HCT116 (cell line): ENCODE data around the gene VPS26A. TPM values are rescaled to one million over a fixed set of nuclear protein-coding genes. Genes with fewer than 3 reads are reported as not detected.

Source experiments
- ATAC-seq: fragments of 200-7000 bp; cut with Tn5 transposase; 2 replicates; pipeline ENCODE4 v1.9.1; 2020; ENCODE audit warnings: mild to moderate bottlenecking, moderate library complexity
- BruUV-seq: library from RNA; stranded (reverse); fragments of 400-500 nt; replicated peaks from 2 replicates; lab custom pipeline; 2021; lab: Mats Ljungman, UMichigan
- CTCF ChIA-PET: fragments of 300-600 bp; sonication (Branson Sonifier 250); formaldehyde crosslinking; loops from one replicate; lab custom pipeline; 2021; ENCODE audit warnings: antibody characterized with exemption; lab: Charles Lee
- POLR2A ChIA-PET: fragments of 300-600, 350-600 bp; sonication (Branson Sonifier 250); formaldehyde crosslinking; loops from one replicate; lab custom pipeline; 2021; ENCODE audit warnings: antibody characterized with exemption; lab: Charles Lee
- RAD21 ChIA-PET, 2 experiments: fragments of 300-600 bp; sonication (Branson Sonifier 250); formaldehyde crosslinking; loops; one replicate each; lab custom pipeline; 2023; ENCODE audit warnings: low total read pairs in 2 of 2; ENCODE audit not compliant: uncharacterized antibody in 2 of 2, unreplicated experiment in 2 of 2, low non-redundant PET in 1 of 2; lab: Charles Lee
- DNase-seq: peaks from one replicate; pipeline ENCODE4 v3.0.0-alpha.2; 2010; ENCODE audit warnings: low read depth, low spot score
- H2AFZ ChIP-seq: fragments of 200-600 bp; shearing (Covaris generic), sonication (generic); 2 replicates; pipeline ENCODE4 v1.6.1; 2017; ENCODE audit warnings: low read depth, mixed run types, mixed read lengths, antibody characterized with exemption, low read length; ENCODE audit not compliant: poor library complexity, severe bottlenecking
- H3K27ac ChIP-seq: 2 replicates; pipeline ENCODE4 v1.5.1; 2012; ENCODE audit warnings: low read depth, low read length
- H3K27me3 ChIP-seq: fragments of 200-600 bp; sonication (generic); 2 replicates; pipeline ENCODE4 v1.6.1; 2016; ENCODE audit warnings: mixed run types, low read length, mixed read lengths; ENCODE audit not compliant: insufficient read depth
- H3K36me3 ChIP-seq, 2 experiments: fragments of 200-500 bp in 1 of 2; fragments of 200-600 bp in 1 of 2; sonication (Bioruptor generic) in 1 of 2; sonication (generic) in 1 of 2; 2 replicates each; pipeline versions ENCODE4 v1.5.1 to v1.6.1; 2014 to 2016; ENCODE audit warnings: low read length in 2 of 2, inconsistent platforms in 1 of 2, mixed read lengths in 1 of 2, mixed run types in 1 of 2; ENCODE audit not compliant: insufficient read depth in 2 of 2, control insufficient read depth in 1 of 2
- H3K4me1 ChIP-seq, 2 experiments: fragments of 200-600 bp in 1 of 2; sonication (generic) in 1 of 2; 2 replicates each; pipeline versions ENCODE4 v1.5.1 to v1.6.1; 2012 to 2017; ENCODE audit warnings: low read length in 2 of 2, inconsistent platforms in 1 of 2, mild to moderate bottlenecking in 1 of 2, mixed read lengths in 1 of 2, mixed run types in 1 of 2, moderate library complexity in 1 of 2; ENCODE audit not compliant: insufficient read depth in 2 of 2, control insufficient read depth in 1 of 2
- H3K4me2 ChIP-seq: fragments of 200-600 bp; sonication (generic); 2 replicates; pipeline ENCODE4 v1.6.1; 2017; ENCODE audit warnings: mixed run types, low read length, mixed read lengths
- H3K4me3 ChIP-seq, 2 experiments: fragments of 200-600 bp in 1 of 2; sonication (generic) in 1 of 2; replicated peaks in 1 of 2; 2 replicates each; pipeline ENCODE4 v1.5.1; 2011 to 2016; ENCODE audit warnings: low read length in 2 of 2, control low read depth in 1 of 2, low read depth in 1 of 2, mild to moderate bottlenecking in 1 of 2, mixed read lengths in 1 of 2, mixed run types in 1 of 2
- H3K79me2 ChIP-seq: fragments of 200-600 bp; sonication (generic); 2 replicates; pipeline ENCODE4 v1.6.1; 2017; ENCODE audit warnings: mild to moderate bottlenecking, mixed run types, low read length, moderate library complexity, mixed read lengths; ENCODE audit not compliant: insufficient read depth
- H3K9ac ChIP-seq: fragments of 200-600 bp; sonication (generic); 2 replicates; pipeline ENCODE4 v1.6.1; 2016; ENCODE audit warnings: low read length, mixed read lengths
- H3K9me2 ChIP-seq: fragments of 200-600 bp; sonication (generic), shearing (Covaris generic); 2 replicates; pipeline ENCODE4 v1.6.1; 2017; ENCODE audit warnings: mixed run types, mild to moderate bottlenecking, moderate library complexity; ENCODE audit not compliant: insufficient read depth
- H3K9me3 ChIP-seq, 2 experiments: fragments of 200-500 bp in 1 of 2; fragments of 200-600 bp in 1 of 2; sonication (Bioruptor generic) in 1 of 2; sonication (generic) in 1 of 2; 2 replicates each; pipeline ENCODE4 v1.6.1; 2014 to 2017; ENCODE audit warnings: low read length in 2 of 2, mixed read lengths in 2 of 2, inconsistent platforms in 1 of 2, low read depth in 1 of 2, mild to moderate bottlenecking in 1 of 2, mixed run types in 1 of 2, moderate library complexity in 1 of 2; ENCODE audit not compliant: control insufficient read depth in 1 of 2, insufficient read depth in 1 of 2
- H4K20me1 ChIP-seq: fragments of 200-600 bp; sonication (generic), shearing (Covaris generic); 2 replicates; pipeline ENCODE4 v1.6.1; 2017; ENCODE audit warnings: mixed run types, mild to moderate bottlenecking, moderate library complexity; ENCODE audit not compliant: insufficient read depth
- ATF3 ChIP-seq: IDR thresholded peaks from 2 replicates; pipeline ENCODE4 v1.6.1; 2012
- CBX3 ChIP-seq: IDR thresholded peaks from 2 replicates; pipeline ENCODE4 v1.6.1; 2012; ENCODE audit warnings: low read depth
- CEBPB ChIP-seq: IDR thresholded peaks from 2 replicates; pipeline ENCODE4 v1.6.1; 2012; ENCODE audit warnings: low read depth
- CTCF ChIP-seq, 3 experiments: fragments of 200-600 bp in 1 of 3; sonication (generic) in 1 of 3; IDR thresholded peaks in 2 of 3; conservative IDR thresholded peaks in 1 of 3; 2 replicates each; pipeline ENCODE4 v1.5.1; 2012 to 2017; ENCODE audit warnings: low read depth in 2 of 3, low read length in 2 of 3, antibody characterized with exemption in 1 of 3, borderline replicate concordance in 1 of 3, control low read depth in 1 of 3, mild to moderate bottlenecking in 1 of 3, mixed read lengths in 1 of 3, mixed run types in 1 of 3, moderate library complexity in 1 of 3; ENCODE audit not compliant: insufficient read depth in 1 of 3
- EGR1 ChIP-seq: IDR thresholded peaks from 2 replicates; pipeline ENCODE4 v1.6.1; 2012; ENCODE audit warnings: low read depth
- EZH2 ChIP-seq: fragments of 200-600 bp; sonication (generic); IDR thresholded peaks from 2 replicates; pipeline ENCODE4 v1.6.1; 2017; ENCODE audit warnings: antibody characterized with exemption, mixed run types
- EZH2phosphoT487 ChIP-seq: fragments of 200-600 bp; IDR thresholded peaks from 2 replicates; pipeline ENCODE4 v1.6.1; 2018; ENCODE audit warnings: antibody characterized with exemption, borderline replicate concordance
- FOSL1 ChIP-seq: IDR thresholded peaks from 2 replicates; pipeline ENCODE4 v1.6.1; 2012; ENCODE audit warnings: low read depth
- JUND ChIP-seq: IDR thresholded peaks from 2 replicates; pipeline ENCODE4 v1.6.1; 2012
- MAX ChIP-seq: IDR thresholded peaks from 2 replicates; pipeline ENCODE4 v1.6.1; 2012
- POLR2A ChIP-seq: IDR thresholded peaks from 2 replicates; pipeline ENCODE4 v1.7.0; 2011; ENCODE audit warnings: borderline replicate concordance; ENCODE audit not compliant: insufficient read depth, insufficient read length; ENCODE audit errors: extremely low read depth
- RAD21 ChIP-seq: IDR thresholded peaks from 2 replicates; pipeline ENCODE4 v1.6.1; 2012; ENCODE audit warnings: low read depth, mild to moderate bottlenecking
- REST ChIP-seq: IDR thresholded peaks from 2 replicates; pipeline ENCODE4 v1.6.1; 2012; ENCODE audit warnings: low read depth
- SRF ChIP-seq: IDR thresholded peaks from 2 replicates; pipeline ENCODE4 v1.6.1; 2012; ENCODE audit warnings: low read depth
- TCF7L2 ChIP-seq: IDR thresholded peaks from 2 replicates; pipeline ENCODE4 v1.7.0; 2011; ENCODE audit warnings: borderline replicate concordance, inconsistent platforms; ENCODE audit not compliant: insufficient read depth, insufficient read length; ENCODE audit errors: extremely low read depth
- YY1 ChIP-seq: IDR thresholded peaks from 2 replicates; pipeline ENCODE4 v1.6.1; 2011; ENCODE audit warnings: low read length, low read depth, moderate library complexity, mild to moderate bottlenecking; ENCODE audit not compliant: insufficient replicate concordance; ENCODE audit errors: extremely low read depth
- ZBTB33 ChIP-seq: IDR thresholded peaks from 2 replicates; pipeline ENCODE4 v1.6.1; 2011; ENCODE audit warnings: mild to moderate bottlenecking, low read length, moderate library complexity; ENCODE audit not compliant: insufficient replicate concordance; ENCODE audit errors: extremely low read depth
- ZNF274 ChIP-seq: fragments of 200-500 bp; sonication (Bioruptor generic); IDR thresholded peaks from 2 replicates; pipeline ENCODE4 v1.6.1; 2014; ENCODE audit warnings: mild to moderate bottlenecking, low read depth, low read length, inconsistent platforms
- intact Hi-C: fragments of 100-400 bp; cut with micrococcal nuclease; formaldehyde crosslinking; loops from 2 replicates; pipeline ENCODE4 v1.10.0; 2022
- total RNA-seq: library from RNA; stranded (reverse); gene quantifications from one replicate; pipeline ENCODE4 v1.2.1, GENCODE V29; 2021; ENCODE audit not compliant: unreplicated experiment

The VPS26A gene
- total RNA-seq, 1 experiment from 2014 or later: 65.1 TPM

GRCh38 chr10:69181433-69181832 lies 57.5 kb downstream of the VPS26A start (continued):
- no peak for TF ChIP-seq TCF7L2

GRCh38 chr10:69182005-69182404 lies 58.0 kb downstream of the VPS26A start:
- H3K79me2 ChIP-seq: peaks cover 69% of the 10 kb centered on the region
- no TSS peak for BruUV-seq
- TF ChIP-seq RAD21 (no peak), EGR1 (no peak), JUND (no peak), ZBTB33 (no peak), TCF7L2 (no peak), YY1 (no peak), EZH2 (no peak), FOSL1 (no peak), MAX (no peak), POLR2A (no peak), EZH2phosphoT487 (no peak), CEBPB (no peak), CBX3 (no peak), REST (no peak), ATF3 (no peak), CTCF (IDR thresholded peaks at IDR 0.05 in 2 of 3, conservative IDR thresholded peaks at IDR 0.05 in 1 of 3; ENCODE audit: borderline replicate concordance in 1 of 3, insufficient read depth in 1 of 3, low read depth in 2 of 3, low read length in 2 of 3) (no peak), SRF (no peak), ZNF274 (no peak)

More at GRCh38 chr10:69182005-69182404, 58.0 kb downstream of the VPS26A start:
- H3K9me3 ChIP-seq: no peaks in the 10 kb centered on the region
- H3K4me3 ChIP-seq: no peak overlapping the region
- DNase-seq (no peak), ATAC-seq (no peak)
- no peak overlapping the region for H3K4me2 ChIP-seq
- H3K27me3 ChIP-seq: no peaks in the 10 kb centered on the region
- RAD21 ChIA-PET: no interaction called here
- no peaks in the 10 kb centered on the region for H3K9me2 ChIP-seq
- POLR2A ChIA-PET: no interaction called here
- H2AFZ ChIP-seq: no peak overlapping the region
- CTCF ChIA-PET: interaction anchor here (1.2 kb wide), 1 partner anchor 226 kb away, joined by 3 read pairs; no protein-coding TSS in a partner anchor
- no peaks in the 10 kb centered on the region for H4K20me1 ChIP-seq
- peaks cover 13% of the 10 kb centered on the region in 2 experiments; a peak in 2 of 4 replicates for H3K36me3 ChIP-seq
- H3K27ac ChIP-seq: no peak overlapping the region
- intact Hi-C loops: no loop called here
- H3K9ac ChIP-seq: no peak overlapping the region
- peaks cover 5 to 19% of the 10 kb centered on the region in 2 experiments; a peak in 3 of 4 replicates for H3K4me1 ChIP-seq
